Astrocyte (in vitro differentiated cells and primary cell): Measurements from ENCODE around the gene PPT2. TPM values are rescaled to one million over a fixed set of nuclear protein-coding genes. Genes with fewer than 3 reads are reported as not detected.
A peak's percentile ranks its signal among the peaks of the same experiment; 100 is the strongest.

Source experiments
- DNase-seq: peaks from one replicate; pipeline ENCODE4 v3.0.0-alpha.2; 2010; ENCODE audit warnings: low read depth
- FAIRE-seq: peaks from 2 replicates; lab custom pipeline; 2011; peaks lifted over from hg19 to GRCh38; lab: Jason Lieb, UNC
- H2AFZ ChIP-seq: 2 replicates; pipeline ENCODE4 v1.6.0; 2012; ENCODE audit warnings: low read depth, low read length, inconsistent platforms
- H3K27ac ChIP-seq: 2 replicates; pipeline ENCODE4 v1.5.1; 2011; ENCODE audit warnings: low read depth, low read length, inconsistent platforms
- H3K27me3 ChIP-seq: 2 replicates; pipeline ENCODE4 v1.6.0; 2011; ENCODE audit warnings: low read length, inconsistent platforms; ENCODE audit not compliant: insufficient read depth
- H3K36me3 ChIP-seq: 2 replicates; pipeline ENCODE4 v1.5.1; 2011; ENCODE audit warnings: low read length, inconsistent platforms; ENCODE audit not compliant: insufficient read depth
- H3K4me1 ChIP-seq: 2 replicates; pipeline ENCODE4 v1.5.1; 2011; ENCODE audit warnings: low read length, inconsistent platforms; ENCODE audit not compliant: insufficient read depth
- H3K4me2 ChIP-seq: 2 replicates; pipeline ENCODE4 v1.6.0; 2012; ENCODE audit warnings: low read length, inconsistent platforms
- H3K4me3 ChIP-seq: 2 replicates; pipeline ENCODE4 v1.5.1; 2011; ENCODE audit warnings: low read depth, mild to moderate bottlenecking, low read length, inconsistent platforms; ENCODE audit not compliant: insufficient read depth
- H3K79me2 ChIP-seq: 2 replicates; pipeline ENCODE4 v1.6.0; 2012; ENCODE audit warnings: mild to moderate bottlenecking, low read length, inconsistent platforms; ENCODE audit not compliant: insufficient read depth
- H3K9ac ChIP-seq: 2 replicates; pipeline ENCODE4 v1.6.0; 2012; ENCODE audit warnings: mild to moderate bottlenecking, low read length, inconsistent platforms
- H3K9me3 ChIP-seq: 2 replicates; pipeline ENCODE4 v1.5.1; 2012; ENCODE audit warnings: low read depth, mild to moderate bottlenecking, low read length, inconsistent platforms; ENCODE audit not compliant: insufficient read depth
- H4K20me1 ChIP-seq: 2 replicates; pipeline ENCODE4 v1.6.0; 2012; ENCODE audit warnings: low read length, inconsistent platforms; ENCODE audit not compliant: insufficient read depth
- H3K27ac Mint-ChIP-seq: one replicate; pipeline ENCODE4 v1.8.0; 2021; ENCODE audit warnings: mild to moderate bottlenecking, mixed read lengths; ENCODE audit not compliant: unreplicated experiment
- H3K27me3 Mint-ChIP-seq: one replicate; pipeline ENCODE4 v1.8.0; 2021; ENCODE audit warnings: low read depth, mixed read lengths; ENCODE audit not compliant: unreplicated experiment
- H3K36me3 Mint-ChIP-seq: one replicate; pipeline ENCODE4 v1.8.0; 2021; ENCODE audit warnings: low read depth, mixed read lengths; ENCODE audit not compliant: unreplicated experiment
- H3K4me1 Mint-ChIP-seq: one replicate; pipeline ENCODE4 v1.8.0; 2021; ENCODE audit warnings: low read depth, mixed read lengths; ENCODE audit not compliant: unreplicated experiment
- H3K4me3 Mint-ChIP-seq: one replicate; pipeline ENCODE4 v1.8.0; 2021; ENCODE audit warnings: mild to moderate bottlenecking, moderate library complexity, mixed read lengths; ENCODE audit not compliant: unreplicated experiment
- H3K9me3 Mint-ChIP-seq: one replicate; pipeline ENCODE4 v1.8.0; 2021; ENCODE audit warnings: mild to moderate bottlenecking, mixed read lengths; ENCODE audit not compliant: unreplicated experiment
- EZH2 ChIP-seq: IDR thresholded peaks from 2 replicates; pipeline ENCODE4 v1.6.1; 2012; ENCODE audit warnings: mild to moderate bottlenecking, low read length, inconsistent platforms; ENCODE audit not compliant: insufficient read depth
- total RNA-seq: library from RNA; stranded (reverse); gene quantifications from 2 replicates; pipeline ENCODE4 v1.2.1, GENCODE V29; 2021
- TF ChIP-seq, protein P1 (sequence below): IDR thresholded peaks from 2 replicates; pipeline ENCODE4 v1.5.1; 2011; ENCODE audit warnings: low read depth, mild to moderate bottlenecking, inconsistent platforms, low read length, moderate library complexity; ENCODE audit not compliant: insufficient read depth

PPT2 gene
- total RNA-seq, 1 donor from 2014 or later: 33.0 TPM

DNA sequence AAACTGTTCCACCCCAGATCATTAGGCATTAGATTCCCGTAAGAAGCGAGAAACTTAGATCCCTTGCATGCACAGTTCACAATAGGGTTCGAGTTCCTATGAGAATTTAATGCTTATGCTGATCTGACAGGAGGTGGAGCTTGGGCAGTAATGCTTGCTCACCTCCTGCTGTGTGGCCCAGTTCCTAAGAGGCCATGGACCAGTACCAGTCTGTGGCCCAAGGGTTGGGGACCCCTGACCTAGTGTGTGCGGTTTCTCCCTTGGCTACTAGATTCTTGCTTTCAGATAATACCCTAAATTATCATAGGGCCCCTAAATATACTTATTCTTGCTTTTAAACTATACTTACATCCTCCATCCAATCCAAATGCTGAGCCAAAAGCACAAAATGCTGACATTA lies 40.4 kb downstream of the PPT2 start:
- no peak overlapping the region for H3K27ac ChIP-seq
- H3K4me1 Mint-ChIP-seq: peaks cover 21% of the 10 kb centered on the region
- no peaks in the 10 kb centered on the region for H4K20me1 ChIP-seq
- H3K9me3 Mint-ChIP-seq: no peaks in the 10 kb centered on the region
- H3K36me3 ChIP-seq: no peaks in the 10 kb centered on the region
- peak overlapping the region; percentile 85 for H3K4me3 Mint-ChIP-seq
- TF ChIP-seq EZH2: no peak
- TF ChIP-seq, protein P1, sequence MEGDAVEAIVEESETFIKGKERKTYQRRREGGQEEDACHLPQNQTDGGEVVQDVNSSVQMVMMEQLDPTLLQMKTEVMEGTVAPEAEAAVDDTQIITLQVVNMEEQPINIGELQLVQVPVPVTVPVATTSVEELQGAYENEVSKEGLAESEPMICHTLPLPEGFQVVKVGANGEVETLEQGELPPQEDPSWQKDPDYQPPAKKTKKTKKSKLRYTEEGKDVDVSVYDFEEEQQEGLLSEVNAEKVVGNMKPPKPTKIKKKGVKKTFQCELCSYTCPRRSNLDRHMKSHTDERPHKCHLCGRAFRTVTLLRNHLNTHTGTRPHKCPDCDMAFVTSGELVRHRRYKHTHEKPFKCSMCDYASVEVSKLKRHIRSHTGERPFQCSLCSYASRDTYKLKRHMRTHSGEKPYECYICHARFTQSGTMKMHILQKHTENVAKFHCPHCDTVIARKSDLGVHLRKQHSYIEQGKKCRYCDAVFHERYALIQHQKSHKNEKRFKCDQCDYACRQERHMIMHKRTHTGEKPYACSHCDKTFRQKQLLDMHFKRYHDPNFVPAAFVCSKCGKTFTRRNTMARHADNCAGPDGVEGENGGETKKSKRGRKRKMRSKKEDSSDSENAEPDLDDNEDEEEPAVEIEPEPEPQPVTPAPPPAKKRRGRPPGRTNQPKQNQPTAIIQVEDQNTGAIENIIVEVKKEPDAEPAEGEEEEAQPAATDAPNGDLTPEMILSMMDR: no peak
- no peaks in the 10 kb centered on the region for H3K9me3 ChIP-seq
- peak overlapping the region; percentile 86 for H3K9ac ChIP-seq
- FAIRE-seq (no peak), DNase-seq (no peak)
- peak overlapping the region; percentile 90 for H3K4me2 ChIP-seq
- peaks cover 12% of the 10 kb centered on the region for H3K79me2 ChIP-seq
- H2AFZ ChIP-seq: no peak overlapping the region
- no peaks in the 10 kb centered on the region for H3K27me3 ChIP-seq
- H3K27ac Mint-ChIP-seq: peak overlapping the region; percentile 94
- H3K36me3 Mint-ChIP-seq: no peaks in the 10 kb centered on the region
- H3K4me1 ChIP-seq: peaks cover 29% of the 10 kb centered on the region
- no peaks in the 10 kb centered on the region for H3K27me3 Mint-ChIP-seq
- no peak overlapping the region for H3K4me3 ChIP-seq

DNA sequence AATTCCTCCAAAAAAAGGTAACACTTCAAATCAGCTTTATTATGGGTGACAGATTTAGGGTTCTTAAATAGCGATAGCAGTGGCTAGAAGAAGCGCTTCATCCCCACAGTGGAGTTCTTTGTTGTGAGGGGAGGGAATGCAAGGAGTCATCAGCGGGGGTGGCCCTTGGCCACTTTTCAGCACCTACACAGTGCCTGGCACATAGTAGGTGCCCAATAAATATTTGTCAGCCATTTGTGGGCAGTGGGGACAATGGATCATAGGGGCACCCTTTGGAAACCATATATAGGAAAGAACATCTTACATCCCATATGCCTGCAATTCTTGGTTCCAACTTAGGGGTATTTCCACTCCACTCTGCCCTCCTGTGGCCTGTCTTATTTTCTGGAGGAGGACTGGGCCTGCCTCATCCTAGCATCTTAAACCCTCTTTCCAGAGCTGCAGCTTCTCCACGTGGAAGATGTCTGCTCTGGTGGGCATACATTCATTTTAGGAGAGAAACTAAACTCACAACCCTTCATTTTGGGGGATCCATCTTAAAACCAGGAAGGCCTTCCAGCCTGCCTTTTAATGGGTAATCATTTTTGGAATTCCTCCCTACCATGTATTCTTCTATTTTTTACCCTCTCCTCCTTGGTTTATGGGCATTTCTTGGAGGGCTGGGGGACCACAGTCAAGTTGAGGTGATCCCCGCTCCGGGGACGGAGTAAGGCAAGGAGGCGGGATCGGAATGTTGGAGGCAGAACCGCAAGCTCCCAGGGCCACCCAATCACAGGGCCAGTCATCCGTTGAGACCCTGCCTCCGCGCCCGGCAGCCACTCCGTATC lies 41.1 kb downstream of the PPT2 start:
- no peaks in the 10 kb centered on the region for H3K36me3 ChIP-seq
- H3K4me1 Mint-ChIP-seq: peaks cover 21% of the 10 kb centered on the region
- H3K4me2 ChIP-seq: peak overlapping the region; percentile 90
- H3K27me3 Mint-ChIP-seq: no peaks in the 10 kb centered on the region
- H3K9ac ChIP-seq: peak overlapping the region; percentile 86
- no peaks in the 10 kb centered on the region for H3K27me3 ChIP-seq
- H2AFZ ChIP-seq: peak overlapping the region; percentile 50
- peak overlapping the region; percentile 87 for H3K27ac ChIP-seq
- H3K36me3 Mint-ChIP-seq: no peaks in the 10 kb centered on the region
- H3K79me2 ChIP-seq: peaks cover 9% of the 10 kb centered on the region
- H3K27ac Mint-ChIP-seq: peak overlapping the region; percentile 94
- no peaks in the 10 kb centered on the region for H3K9me3 ChIP-seq
- TF ChIP-seq, protein P1: peak; percentile 52
- TF ChIP-seq EZH2: no peak
- H4K20me1 ChIP-seq: no peaks in the 10 kb centered on the region
- peaks cover 29% of the 10 kb centered on the region for H3K4me1 ChIP-seq
- DNase-seq (peak; percentile 35), FAIRE-seq (no peak)
- H3K4me3 Mint-ChIP-seq: peak overlapping the region; percentile 85
- H3K4me3 ChIP-seq: peak overlapping the region; percentile 55
- no peaks in the 10 kb centered on the region for H3K9me3 Mint-ChIP-seq

DNA sequence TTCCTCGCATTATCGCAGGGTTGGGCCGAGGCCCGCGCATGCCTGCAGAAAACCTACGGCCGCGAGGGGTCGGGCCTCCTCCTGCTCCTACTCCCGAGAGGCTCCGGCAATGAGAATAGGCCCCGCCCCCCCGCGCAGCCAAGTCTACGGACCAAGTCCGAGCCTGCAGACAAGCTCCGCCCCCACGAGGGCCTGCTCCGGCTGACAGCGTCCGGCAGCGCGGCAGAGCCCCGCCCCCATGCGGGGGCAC lies 41.6 kb downstream of the PPT2 start:
- no peaks in the 10 kb centered on the region for H3K36me3 ChIP-seq
- peaks cover 25% of the 10 kb centered on the region for H3K4me1 ChIP-seq
- peak; percentile 97 for DNase-seq
- H3K4me3 ChIP-seq: peak overlapping the region; percentile 81
- H3K27ac ChIP-seq: peak overlapping the region; percentile 100
- peaks cover 9% of the 10 kb centered on the region for H3K79me2 ChIP-seq
- H3K9me3 Mint-ChIP-seq: no peaks in the 10 kb centered on the region
- H3K27ac Mint-ChIP-seq: no peak overlapping the region
- no peak for FAIRE-seq
- H3K36me3 Mint-ChIP-seq: no peaks in the 10 kb centered on the region
- peak overlapping the region; percentile 94 for H3K4me2 ChIP-seq
- H3K9ac ChIP-seq: peak overlapping the region; percentile 99
- peaks cover 21% of the 10 kb centered on the region for H3K4me1 Mint-ChIP-seq
- peak overlapping the region; percentile 85 for H3K4me3 Mint-ChIP-seq
- H3K9me3 ChIP-seq: no peaks in the 10 kb centered on the region
- H3K27me3 Mint-ChIP-seq: peaks cover 3% of the 10 kb centered on the region
- no peaks in the 10 kb centered on the region for H3K27me3 ChIP-seq
- TF ChIP-seq, protein P1: no peak
- TF ChIP-seq EZH2: no peak
- H4K20me1 ChIP-seq: no peaks in the 10 kb centered on the region
- no peak overlapping the region for H2AFZ ChIP-seq
